Measurements from ENCODE around the gene VSX1.

VSX1 gene

DNA sequence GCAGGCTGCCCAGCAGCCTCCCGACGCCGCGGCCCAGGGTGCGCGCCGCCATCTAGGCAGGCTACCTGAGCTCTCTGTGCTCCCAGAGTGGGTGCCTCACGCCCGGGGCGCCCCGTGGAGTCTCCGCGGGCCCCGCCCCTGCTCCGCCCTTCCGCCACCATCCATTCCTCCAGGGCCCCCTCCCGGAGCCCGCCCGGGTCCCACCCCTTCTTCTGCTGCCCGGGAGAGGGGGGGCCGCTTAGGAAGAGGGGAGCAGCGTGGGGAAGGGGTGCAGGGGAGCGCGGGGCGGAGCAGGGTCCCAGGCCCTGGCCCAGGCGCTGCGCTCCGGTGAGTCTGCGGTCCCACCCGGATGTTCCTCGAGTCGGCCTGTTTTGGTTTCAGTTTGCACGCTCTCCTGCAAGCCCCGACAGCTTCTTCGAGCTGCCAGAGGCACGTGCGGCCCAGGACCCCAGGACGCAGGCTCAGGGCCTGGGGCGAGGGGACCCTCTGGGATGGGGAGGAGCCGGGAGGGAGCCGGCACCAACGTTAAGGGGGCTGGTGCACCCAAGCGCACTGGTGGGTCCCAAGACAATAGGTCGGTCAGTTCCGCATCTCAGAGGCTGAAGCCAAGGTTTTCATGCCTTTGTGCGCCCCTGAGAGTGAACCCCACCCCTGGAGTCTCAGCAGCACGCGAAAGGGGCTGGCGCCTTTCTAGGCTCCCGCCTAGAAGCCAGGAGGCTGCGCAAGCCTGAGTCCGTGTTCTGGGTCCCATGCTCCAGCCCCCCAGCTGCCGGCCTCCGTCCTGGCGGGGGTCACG lies 23.7 kb downstream of the VSX1 start, which contains the start of gene ACSS1:
Gene ACSS1, minus strand, starts transcription at position 89 of the 796 bp plus-strand sequence. Its CDS starts 37 bp downstream, at position 52.
- TF ChIP-seq, protein P1, sequence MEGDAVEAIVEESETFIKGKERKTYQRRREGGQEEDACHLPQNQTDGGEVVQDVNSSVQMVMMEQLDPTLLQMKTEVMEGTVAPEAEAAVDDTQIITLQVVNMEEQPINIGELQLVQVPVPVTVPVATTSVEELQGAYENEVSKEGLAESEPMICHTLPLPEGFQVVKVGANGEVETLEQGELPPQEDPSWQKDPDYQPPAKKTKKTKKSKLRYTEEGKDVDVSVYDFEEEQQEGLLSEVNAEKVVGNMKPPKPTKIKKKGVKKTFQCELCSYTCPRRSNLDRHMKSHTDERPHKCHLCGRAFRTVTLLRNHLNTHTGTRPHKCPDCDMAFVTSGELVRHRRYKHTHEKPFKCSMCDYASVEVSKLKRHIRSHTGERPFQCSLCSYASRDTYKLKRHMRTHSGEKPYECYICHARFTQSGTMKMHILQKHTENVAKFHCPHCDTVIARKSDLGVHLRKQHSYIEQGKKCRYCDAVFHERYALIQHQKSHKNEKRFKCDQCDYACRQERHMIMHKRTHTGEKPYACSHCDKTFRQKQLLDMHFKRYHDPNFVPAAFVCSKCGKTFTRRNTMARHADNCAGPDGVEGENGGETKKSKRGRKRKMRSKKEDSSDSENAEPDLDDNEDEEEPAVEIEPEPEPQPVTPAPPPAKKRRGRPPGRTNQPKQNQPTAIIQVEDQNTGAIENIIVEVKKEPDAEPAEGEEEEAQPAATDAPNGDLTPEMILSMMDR (IDR thresholded peaks at IDR 0.05; ENCODE audit: control insufficient read depth, insufficient read depth, low read depth, low read length, missing control alignments): no peak
- H3K4me3 ChIP-seq (ENCODE audit: control insufficient read depth, low read depth, low read length): peak within 1 kb of the TSS; percentile 71
- no peak for DNase-seq (ENCODE audit: low read depth)

GRCh38 chr20:25057234-25058050 lies 24.5 kb downstream of the VSX1 start:
- TF ChIP-seq, protein P1 (IDR thresholded peaks at IDR 0.05; ENCODE audit: control insufficient read depth, insufficient read depth, low read depth, low read length, missing control alignments): no peak
- DNase-seq (ENCODE audit: low read depth): no peak
- peak overlapping the region; percentile 71 for H3K4me3 ChIP-seq (ENCODE audit: control insufficient read depth, low read depth, low read length)

DNA sequence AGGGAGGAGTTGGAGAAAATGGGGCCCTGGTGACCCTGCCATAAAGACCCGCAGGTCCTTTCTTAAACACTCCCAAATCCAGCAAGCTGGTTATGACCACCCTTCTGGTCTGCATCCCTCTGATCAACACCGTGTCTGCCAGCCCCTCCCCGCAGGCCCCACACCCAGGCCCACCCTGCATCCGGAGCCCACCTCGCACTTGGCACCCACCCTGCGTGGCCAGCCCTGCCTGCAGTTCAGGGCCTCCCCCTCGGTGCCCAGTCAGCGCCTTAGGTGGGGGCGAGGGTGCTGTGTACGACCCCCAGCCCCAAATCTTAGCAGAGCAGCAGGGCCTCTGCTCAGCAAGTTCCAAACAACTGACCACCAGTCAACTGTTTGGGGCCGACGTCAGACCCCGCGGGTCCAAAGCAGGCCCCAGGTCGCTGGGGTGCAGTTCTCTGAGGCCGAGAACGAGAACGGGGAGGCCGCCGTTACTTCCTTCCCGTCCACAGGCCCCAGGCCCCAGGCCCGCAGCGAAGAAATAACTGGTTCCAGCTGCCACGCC lies 25.2 kb downstream of the VSX1 start:
- DNase-seq (ENCODE audit: low read depth): no peak
- TF ChIP-seq, protein P1 (IDR thresholded peaks at IDR 0.05; ENCODE audit: control insufficient read depth, insufficient read depth, low read depth, low read length, missing control alignments): no peak
- H3K4me3 ChIP-seq (ENCODE audit: control insufficient read depth, low read depth, low read length): peak overlapping the region; percentile 71

- DNase-seq (ENCODE audit: low read depth): no peak
- H3K4me3 ChIP-seq (ENCODE audit: control insufficient read depth, low read depth, low read length): no peak overlapping the region
- TF ChIP-seq, protein P1 (IDR thresholded peaks at IDR 0.05; ENCODE audit: control insufficient read depth, insufficient read depth, low read depth, low read length, missing control alignments): no peak
These were observed 26.0 kb downstream of the VSX1 start for GRCh38 chr20:25055711-25056495.

DNA sequence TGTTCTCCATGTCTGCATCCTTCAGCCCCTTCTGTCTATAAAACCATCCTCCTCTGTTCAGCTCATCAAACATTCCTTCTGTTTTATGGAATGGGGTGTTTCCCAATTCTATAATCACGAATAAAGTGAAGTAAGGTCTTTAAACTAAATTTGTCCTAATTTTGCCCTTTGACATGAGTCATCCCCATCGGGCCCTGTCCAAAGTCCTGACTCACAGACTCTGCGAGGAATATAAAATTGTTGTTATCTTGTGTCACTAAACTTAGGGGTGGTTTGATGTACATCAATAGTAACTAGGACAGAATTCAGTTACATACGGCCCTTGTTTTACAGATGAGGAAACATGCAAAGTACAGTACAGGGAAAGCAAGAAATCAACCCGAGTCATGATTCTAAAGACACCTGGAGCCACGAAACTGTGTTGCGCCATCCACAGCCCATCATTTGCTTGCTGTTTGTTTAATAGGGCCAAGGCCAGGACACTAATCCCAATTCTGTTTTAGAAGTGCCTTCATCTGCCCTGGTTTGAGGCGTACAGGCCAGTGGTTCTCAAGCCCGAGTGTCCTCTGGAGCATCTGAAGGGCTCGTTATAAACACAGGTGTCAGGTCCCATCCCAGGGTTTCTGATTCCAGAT lies 26.8 kb downstream of the VSX1 start:
- TF ChIP-seq, protein P1 (IDR thresholded peaks at IDR 0.05; ENCODE audit: control insufficient read depth, insufficient read depth, low read depth, low read length, missing control alignments): no peak
- no peak for DNase-seq (ENCODE audit: low read depth)

More for the DNA sequence above, 26.8 kb downstream of the VSX1 start:
- H3K4me3 ChIP-seq (ENCODE audit: control insufficient read depth, low read depth, low read length): no peak overlapping the region
